ENCODE measurements around the gene CDK16. TPM values are rescaled to one million over a fixed set of nuclear protein-coding genes. Genes with fewer than 3 reads are reported as not detected.
"Not testable (repeated sequence)": the region's sequence is repeated elsewhere in the genome, so short reads cannot be mapped to it uniquely, and the experiment has no call there.

CDK16 gene
- total RNA-seq, 1 experiment from 2014 or later: 54.4 TPM

GRCh38 chrX:47248576-47248975, 30.1 kb downstream of the CDK16 start:
- no peak for DNase-seq (ENCODE audit: low read depth)

DNA sequence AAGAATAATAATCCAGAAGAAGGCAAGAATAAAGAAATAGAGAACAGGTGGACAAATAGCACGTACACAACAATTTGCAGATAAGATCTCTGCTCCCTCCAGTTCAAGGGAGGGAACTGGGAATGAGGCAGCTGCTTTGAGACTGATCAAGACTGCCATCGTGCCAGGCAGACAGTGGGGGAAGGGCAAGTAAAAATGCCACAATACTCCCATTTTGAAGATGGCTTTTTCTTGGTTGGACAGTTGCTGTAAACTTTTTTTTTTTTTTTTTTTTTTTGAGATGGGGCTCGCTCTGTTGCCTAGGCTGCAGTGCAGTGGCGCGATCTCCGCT, 31.5 kb downstream of the CDK16 start:
- no peak for DNase-seq (ENCODE audit: low read depth)

- not testable (repeated sequence) for DNase-seq (ENCODE audit: low read depth)
Measured at GRCh38 chrX:47257620-47258019, 39.1 kb downstream of the CDK16 start.

GRCh38 chrX:47264483-47265173, 46.1 kb downstream of the CDK16 start:
- DNase-seq (ENCODE audit: low read depth): peak; percentile 35

GRCh38 chrX:47266643-47267042, 48.2 kb downstream of the CDK16 start:
- no peak for DNase-seq (ENCODE audit: low read depth)

- DNase-seq (ENCODE audit: low read depth): no peak
Measured at GRCh38 chrX:47272013-47272408, 53.5 kb downstream of the CDK16 start.

- no peak for DNase-seq (ENCODE audit: low read depth)
Measured at GRCh38 chrX:47273011-47273730, 54.7 kb downstream of the CDK16 start.

DNA sequence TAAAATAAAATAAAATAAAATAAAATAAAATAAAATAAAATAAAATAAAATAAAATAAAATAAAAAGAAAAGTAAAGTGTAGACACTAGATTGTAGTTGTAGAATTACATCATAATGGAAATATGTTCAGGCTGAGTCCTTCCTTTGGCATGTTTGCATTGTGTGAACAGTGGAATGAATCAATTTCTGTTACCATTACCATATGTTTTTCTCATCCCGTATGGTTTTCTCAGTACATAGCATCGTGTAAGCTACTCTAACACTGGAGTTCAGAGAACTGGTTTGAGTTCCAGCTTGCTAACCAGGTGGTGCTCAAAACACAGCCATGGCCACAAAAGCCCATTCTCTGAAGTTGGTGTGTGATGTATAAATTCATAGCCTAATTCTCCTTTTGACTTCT, 60.2 kb downstream of the CDK16 start:
- DNase-seq (ENCODE audit: low read depth): peak; percentile 15

Other genes with a start within 250 kb of the CDK16 start
- not detected in 2 replicates for gene RGN, start 140.2 kb upstream of the CDK16 start, total RNA-seq (2014; rRNA removed; shearing (Covaris generic))
- gene NDUFB11, start 74.0 kb upstream of the CDK16 start, total RNA-seq (2014; rRNA removed; shearing (Covaris generic)): 91.7 and 137 TPM in 2 replicates
- 58.6 and 60.9 TPM in 2 replicates for gene RBM10, start 73.5 kb upstream of the CDK16 start, total RNA-seq (2014; rRNA removed; shearing (Covaris generic))
- 122 and 130 TPM in 2 replicates for gene UBA1, start 24.9 kb upstream of the CDK16 start, total RNA-seq (2014; rRNA removed; shearing (Covaris generic))
- 41.3 and 49.2 TPM in 2 replicates for gene USP11, start 14.3 kb downstream of the CDK16 start, total RNA-seq (2014; rRNA removed; shearing (Covaris generic))
- 0.06 TPM in 1 of 2 replicates, not detected in the other for gene ZNF157, start 151.9 kb downstream of the CDK16 start, total RNA-seq (2014; rRNA removed; shearing (Covaris generic))

Data from Daoy (cell line).